NCI-H2196 treated with DMSO at 0.1 percent for 48 hours (cell line): ENCODE measurements around the gene OCSTAMP.

Source experiments
- DNase-seq: peaks from one replicate; lab custom pipeline; 2025; ENCODE audit not compliant: unreplicated experiment; lab: John Stamatoyannopoulos, UW

The OCSTAMP gene

DNA sequence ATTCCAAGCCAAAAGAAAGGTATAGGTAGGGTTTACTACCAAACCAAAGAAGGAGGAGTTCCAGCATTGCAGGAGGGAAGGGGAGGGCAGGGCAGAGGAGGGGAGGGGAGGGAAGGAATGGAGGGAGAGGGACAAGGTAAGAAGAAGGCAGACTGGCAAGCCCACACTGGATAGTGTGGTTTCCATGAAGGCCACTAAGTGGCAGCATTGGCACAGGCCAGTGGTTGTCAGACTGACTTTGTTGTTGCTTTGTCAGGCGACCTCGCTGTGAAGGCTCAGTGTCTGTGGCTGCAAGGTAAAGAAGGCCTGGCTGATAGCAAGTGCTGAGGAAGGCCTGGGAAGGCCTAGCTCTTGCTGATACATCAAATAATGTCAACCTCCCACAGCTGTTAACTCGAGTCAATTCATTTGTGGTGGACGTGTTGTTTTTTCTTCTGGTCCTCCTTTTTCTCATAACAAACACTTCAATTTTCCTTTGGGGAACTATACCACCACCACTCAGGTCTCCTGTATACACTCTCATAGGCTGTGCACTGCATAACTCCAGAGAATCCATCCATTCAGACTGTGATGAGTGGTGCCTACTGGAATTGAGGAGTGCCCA lies 29.4 kb downstream of the OCSTAMP start:
- DNase-seq: peak; percentile 30

DNA sequence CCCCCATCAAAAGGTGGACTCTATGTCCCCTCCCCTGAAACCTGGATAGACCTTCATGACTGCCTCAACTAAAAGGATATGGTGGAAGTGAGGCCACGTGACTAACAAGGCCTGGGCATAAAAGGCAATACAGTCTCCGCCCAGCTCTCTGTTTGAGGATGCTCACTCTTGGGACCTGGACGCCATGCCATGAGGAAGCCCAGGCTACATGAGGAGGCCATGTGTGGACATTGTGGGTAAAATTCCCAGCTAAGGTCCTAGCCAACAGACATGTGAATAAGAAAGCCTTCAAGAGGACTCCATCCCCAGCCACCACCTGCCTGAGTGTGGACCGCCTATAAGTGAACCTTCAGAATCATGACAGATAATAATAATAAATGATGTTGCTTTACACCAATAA lies 29.9 kb downstream of the OCSTAMP start:
- no peak for DNase-seq

DNA sequence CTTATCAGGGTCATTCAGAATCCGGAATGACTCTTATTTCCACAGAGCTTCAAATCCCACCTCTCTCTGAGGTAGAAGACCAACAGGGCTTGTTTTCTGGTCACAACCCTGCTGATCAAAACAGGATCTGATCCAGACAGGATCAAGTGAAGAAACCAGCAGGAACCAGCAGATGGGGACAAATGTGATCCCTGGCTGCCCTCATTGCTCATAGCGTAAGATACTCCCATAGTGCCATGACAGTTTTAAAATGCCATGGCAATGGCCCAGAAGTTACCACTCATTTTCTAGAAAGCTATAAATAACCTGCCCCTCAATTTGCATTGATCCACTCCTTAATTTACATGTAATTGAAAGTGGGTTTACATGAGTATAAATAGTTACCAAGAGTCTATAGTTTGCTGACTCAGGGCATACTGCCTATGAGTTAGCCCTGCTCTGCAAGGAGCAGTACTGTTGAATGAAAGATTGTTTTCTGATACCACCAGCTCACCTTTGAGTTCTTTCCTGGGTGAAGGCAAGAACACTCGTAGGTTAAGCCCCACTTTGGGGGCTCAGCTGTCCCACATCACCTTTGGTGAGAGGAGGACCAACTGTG lies 30.9 kb downstream of the OCSTAMP start:
- no peak for DNase-seq

DNA sequence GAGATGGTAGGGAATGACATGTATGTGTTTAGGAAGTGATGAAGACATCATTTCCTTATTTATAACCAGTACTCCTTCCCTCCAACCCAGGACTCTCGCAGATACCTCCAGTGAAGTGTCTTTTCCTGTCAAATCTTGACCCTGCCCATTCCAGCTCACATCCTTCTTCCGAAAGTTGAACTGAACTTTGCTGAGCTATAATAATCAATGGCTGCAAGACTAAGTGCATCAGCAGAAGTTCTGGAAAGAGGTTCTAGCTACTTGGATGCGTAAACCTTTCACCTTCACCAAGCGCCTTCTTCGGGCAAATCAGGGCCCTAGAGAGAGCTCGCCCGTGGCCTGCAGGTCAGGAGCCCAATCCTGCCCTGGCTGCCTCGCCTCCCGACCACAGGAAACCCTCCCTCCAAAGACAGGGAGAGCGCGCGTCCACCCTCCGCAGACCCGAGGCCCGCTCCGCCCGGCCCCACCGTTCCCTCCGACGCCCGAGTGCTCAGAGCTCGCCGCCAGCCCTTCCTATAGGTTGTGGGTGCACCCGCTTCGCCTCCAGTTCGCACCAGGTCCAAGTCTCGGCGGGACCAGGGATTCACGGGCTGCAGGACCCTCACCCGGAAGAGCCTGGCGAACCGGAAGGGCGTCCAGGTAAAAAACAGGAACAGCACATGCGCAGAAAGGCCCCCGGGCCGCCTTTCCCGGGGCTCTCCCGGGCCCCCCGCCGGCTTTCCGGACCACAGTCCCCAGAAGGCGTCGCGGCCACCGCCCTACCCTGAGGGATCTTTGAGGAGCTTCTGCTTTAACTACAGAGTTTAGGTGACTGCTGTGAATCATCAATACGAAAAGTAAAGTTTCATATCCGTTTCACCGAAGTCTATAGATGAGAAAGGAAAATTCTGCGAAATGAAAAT lies 37.3 kb downstream of the OCSTAMP start, which contains the start of gene ZNF334:
Gene ZNF334, minus strand, starts transcription at position 617 of the 902 bp plus-strand sequence. CDS start 1,457 bp downstream, outside the sequence.
- peak; percentile 72 for DNase-seq

DNA sequence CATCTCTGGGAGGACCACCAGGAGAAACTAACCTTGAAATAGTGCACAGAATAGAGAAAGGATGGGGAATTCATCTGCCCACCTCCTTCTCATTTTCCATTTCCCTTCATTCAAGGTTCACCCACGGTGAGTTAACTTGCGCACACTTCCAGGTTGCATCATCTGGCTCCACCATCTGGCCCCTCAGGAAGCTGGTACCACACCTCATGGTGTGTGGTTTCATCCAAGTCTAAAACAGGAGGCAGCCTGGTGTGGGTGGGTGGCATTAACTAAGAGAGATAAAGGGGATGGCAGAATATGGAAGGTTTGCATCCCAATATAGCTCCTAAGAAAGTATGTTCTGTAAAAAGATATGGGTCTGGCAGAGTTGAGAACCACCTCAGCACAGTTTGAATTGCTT lies 40.9 kb downstream of the OCSTAMP start:
- no peak for DNase-seq

DNA sequence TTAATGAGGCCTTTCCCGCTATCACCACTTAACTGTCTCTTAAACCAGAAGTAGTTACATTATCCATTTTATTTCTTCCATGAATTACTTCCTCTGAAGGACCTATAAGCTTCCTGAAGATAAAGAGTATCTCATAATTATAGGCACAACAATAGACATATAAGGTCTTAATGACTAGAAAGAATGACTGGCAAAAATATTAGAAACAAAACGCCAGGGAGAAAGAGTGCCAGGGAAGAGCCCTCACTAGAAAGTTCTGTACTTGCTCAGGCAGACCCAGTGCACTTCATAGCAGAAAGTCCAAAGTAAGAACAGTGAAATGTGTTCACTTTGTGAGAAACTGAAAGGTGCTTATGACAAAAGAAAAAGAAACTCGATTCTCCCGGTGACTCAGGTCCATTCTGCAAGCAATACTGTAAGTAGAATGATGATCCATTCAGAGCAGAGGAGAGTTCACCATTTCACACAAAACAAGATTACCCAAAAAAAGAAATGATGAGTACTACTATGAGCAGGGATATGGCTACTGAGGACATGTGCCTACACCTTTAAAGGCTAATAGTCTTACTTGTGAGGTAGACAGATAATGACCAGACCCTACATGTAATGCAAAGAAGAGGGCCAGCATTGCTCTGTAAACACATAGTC lies 42.6 kb downstream of the OCSTAMP start:
- DNase-seq: no peak

DNA sequence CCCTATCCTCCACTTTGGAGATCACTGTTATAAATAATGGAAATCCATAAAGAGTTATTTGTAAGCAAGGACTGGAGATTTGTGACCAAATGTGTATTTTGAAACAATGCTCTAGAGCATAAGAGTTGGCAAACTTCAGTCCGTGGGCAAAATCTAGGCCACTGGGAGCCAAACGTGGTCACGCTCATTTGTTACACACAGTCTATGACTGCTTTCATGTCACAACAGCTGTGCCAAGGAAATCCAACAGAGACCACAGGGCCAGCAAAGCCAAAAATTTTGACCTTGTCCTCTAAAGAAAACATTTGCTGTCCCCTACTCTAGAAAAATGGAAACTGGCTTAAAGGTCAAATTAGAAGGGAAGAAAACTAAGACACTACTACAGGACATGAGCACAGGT lies 44.9 kb downstream of the OCSTAMP start:
- no peak for DNase-seq

DNA sequence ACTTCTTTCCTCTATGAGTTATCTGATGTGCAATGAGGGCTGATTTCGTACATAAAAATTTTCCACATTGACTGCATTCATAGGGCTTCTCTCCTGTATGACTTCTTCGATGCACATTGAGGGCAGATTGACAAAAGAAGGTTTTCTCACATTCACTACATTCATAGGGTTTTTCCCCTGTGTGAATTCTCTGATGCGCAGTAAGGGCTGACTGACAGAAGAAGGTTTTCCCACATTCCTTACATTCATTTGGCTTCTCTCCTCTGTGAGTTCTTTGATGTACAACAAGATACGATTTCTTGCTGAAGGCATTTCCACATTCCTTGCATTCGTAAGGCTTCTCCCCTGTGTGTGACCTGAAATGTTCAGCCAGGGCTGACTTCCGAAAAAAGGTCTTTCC lies 48.5 kb downstream of the OCSTAMP start:
- no peak for DNase-seq

DNA sequence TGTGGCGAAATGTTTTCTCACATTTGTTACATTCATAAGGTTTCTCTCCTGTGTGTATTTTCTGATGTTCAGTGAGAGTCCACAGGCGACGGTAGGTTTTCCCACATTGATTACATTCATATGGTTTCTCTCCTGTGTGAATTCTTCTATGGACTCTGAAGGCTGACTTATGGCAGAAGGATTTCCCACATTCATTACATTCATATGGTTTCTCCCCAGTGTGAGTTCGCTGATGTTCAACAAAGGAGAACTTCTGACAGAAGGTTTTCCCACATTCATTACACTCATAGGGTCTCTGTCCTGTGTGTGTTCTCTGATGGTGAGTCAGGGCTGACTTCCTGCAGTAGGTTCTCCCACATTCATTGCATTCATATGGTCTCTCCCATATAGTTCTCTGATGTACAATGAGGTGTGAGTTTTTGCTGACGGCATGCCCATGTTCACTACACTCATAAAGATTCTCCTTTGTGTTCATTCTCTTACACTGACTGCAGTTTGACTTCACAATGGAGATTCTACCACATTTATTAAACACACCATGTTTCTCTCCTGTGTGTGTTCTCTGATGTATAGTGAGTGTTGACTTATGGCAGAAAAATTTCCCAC lies 49.0 kb downstream of the OCSTAMP start:
- no peak for DNase-seq

DNA sequence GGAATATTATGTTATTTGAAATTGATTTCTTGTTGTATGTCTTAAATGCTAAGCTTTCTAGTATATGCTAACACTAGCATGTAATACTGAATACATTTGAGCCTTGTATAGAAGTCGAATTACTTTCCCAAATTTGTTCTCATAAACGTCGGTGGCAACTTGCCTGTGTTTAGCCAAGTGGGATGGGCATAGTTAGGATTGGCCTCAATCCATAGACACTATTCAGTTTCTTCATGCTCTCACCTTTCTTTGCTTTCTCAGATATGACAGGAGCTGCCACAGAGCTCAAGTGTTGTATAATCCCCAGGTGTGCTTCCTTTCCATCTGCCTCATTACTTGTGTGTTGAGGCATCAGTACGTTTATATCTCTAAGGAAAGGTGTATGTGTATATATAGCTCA lies 56.4 kb downstream of the OCSTAMP start:
- DNase-seq: no peak

DNA sequence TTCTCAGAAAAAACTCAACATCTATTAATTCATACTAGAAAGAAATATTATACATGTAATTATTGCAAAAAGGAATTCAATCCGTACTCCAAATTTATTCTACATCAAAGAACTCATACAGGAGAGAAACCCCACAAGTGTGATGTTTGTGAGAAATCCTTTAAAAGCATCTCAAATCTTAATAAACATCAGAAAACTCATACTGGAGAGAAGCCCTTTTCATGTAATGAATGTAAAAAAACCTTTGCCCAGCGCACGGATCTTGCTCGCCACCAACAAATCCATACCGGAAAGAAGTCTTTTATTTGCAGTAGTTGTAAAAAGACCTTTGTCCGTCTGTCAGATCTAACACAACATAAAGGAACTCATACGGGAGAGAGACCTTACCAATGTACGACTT lies 59.1 kb downstream of the OCSTAMP start:
- DNase-seq: no peak
